ENCODE results near the gene E2F7. TPM values are rescaled to one million over a fixed set of nuclear protein-coding genes. Genes with fewer than 3 reads are reported as not detected.

The E2F7 gene
- total RNA-seq, 1 experiment from 2014 or later = 19.5 TPM

GRCh38 chr12:77019920-77020319 lies 45.4 kb downstream of the E2F7 start:
- intact Hi-C loops (cut with micrococcal nuclease) = loop anchor here (10.0 kb wide), 1 partner anchor 185 kb away; no protein-coding TSS in a partner anchor
- Histone ChIP-seq H3K9me3 (ENCODE audit: control insufficient read depth in 1 of 2, insufficient read depth in 1 of 2, low read depth in 1 of 2, low read length in 2 of 2) (no peaks in the 10 kb centered on the region), H3K9me2 (ENCODE audit: insufficient read depth) (no peaks in the 10 kb centered on the region), H3K9ac (ENCODE audit: low read length) (no peak overlapping the region), H3K4me1 (ENCODE audit: control insufficient read depth in 1 of 2, insufficient read depth in 2 of 2, low read length in 2 of 2) (no peaks in the 10 kb centered on the region), H3K79me2 (ENCODE audit: insufficient read depth, low read length) (no peaks in the 10 kb centered on the region), H3K36me3 (ENCODE audit: control insufficient read depth in 1 of 2, insufficient read depth in 2 of 2, low read length in 2 of 2) (peaks cover 15 to 33% of the 10 kb centered on the region in 2 experiments), H3K4me3 (replicated peaks in 1 of 2; ENCODE audit: low read depth in 1 of 2, low read length in 2 of 2) (no peak overlapping the region), H2AFZ (ENCODE audit: low read depth, low read length, poor library complexity, severe bottlenecking) (no peak overlapping the region), H3K27me3 (ENCODE audit: insufficient read depth, low read length) (no peaks in the 10 kb centered on the region), H4K20me1 (ENCODE audit: insufficient read depth) (no peaks in the 10 kb centered on the region), H3K27ac (ENCODE audit: low read depth, low read length) (no peak overlapping the region), H3K4me2 (ENCODE audit: low read length) (no peak overlapping the region)
- ATAC-seq (no peak), DNase-seq (ENCODE audit: low read depth, low spot score) (no peak)
- BruUV-seq (replicated peaks) = no TSS peak
- ChIA-PET POLR2A (no interaction called here), CTCF (interaction anchor here (3.6 kb wide), 1 partner anchor 10 kb away, joined by 38 read pairs; no protein-coding TSS in a partner anchor), RAD21 (ENCODE audit: low non-redundant PET in 1 of 2, low total read pairs in 2 of 2, uncharacterized antibody in 2 of 2, unreplicated experiment in 2 of 2) (no interaction called here)
- TF ChIP-seq TCF7L2 (IDR thresholded peaks at IDR 0.05; ENCODE audit: borderline replicate concordance, extremely low read depth, insufficient read depth, insufficient read length) (no peak), CEBPB (IDR thresholded peaks at IDR 0.05; ENCODE audit: low read depth) (no peak), ELF1 (IDR thresholded peaks at IDR 0.05; ENCODE audit: borderline replicate concordance, low read depth) (no peak), POLR2AphosphoS5 (IDR thresholded peaks at IDR 0.05; ENCODE audit: low read depth, low read length) (no peak), EZH2phosphoT487 (IDR thresholded peaks at IDR 0.05; ENCODE audit: borderline replicate concordance) (no peak), ZFX (IDR thresholded peaks at IDR 0.05) (no peak), YY1 (IDR thresholded peaks at IDR 0.05; ENCODE audit: extremely low read depth, insufficient replicate concordance, low read depth, low read length) (no peak), CBX3 (IDR thresholded peaks at IDR 0.05; ENCODE audit: low read depth) (no peak), SIN3A (IDR thresholded peaks at IDR 0.05; ENCODE audit: low read depth) (no peak), SP1 (IDR thresholded peaks at IDR 0.05; ENCODE audit: low read depth) (no peak), SRF (IDR thresholded peaks at IDR 0.05; ENCODE audit: low read depth) (no peak), ATF3 (IDR thresholded peaks at IDR 0.05) (no peak)
- TF ChIP-seq, protein P1, sequence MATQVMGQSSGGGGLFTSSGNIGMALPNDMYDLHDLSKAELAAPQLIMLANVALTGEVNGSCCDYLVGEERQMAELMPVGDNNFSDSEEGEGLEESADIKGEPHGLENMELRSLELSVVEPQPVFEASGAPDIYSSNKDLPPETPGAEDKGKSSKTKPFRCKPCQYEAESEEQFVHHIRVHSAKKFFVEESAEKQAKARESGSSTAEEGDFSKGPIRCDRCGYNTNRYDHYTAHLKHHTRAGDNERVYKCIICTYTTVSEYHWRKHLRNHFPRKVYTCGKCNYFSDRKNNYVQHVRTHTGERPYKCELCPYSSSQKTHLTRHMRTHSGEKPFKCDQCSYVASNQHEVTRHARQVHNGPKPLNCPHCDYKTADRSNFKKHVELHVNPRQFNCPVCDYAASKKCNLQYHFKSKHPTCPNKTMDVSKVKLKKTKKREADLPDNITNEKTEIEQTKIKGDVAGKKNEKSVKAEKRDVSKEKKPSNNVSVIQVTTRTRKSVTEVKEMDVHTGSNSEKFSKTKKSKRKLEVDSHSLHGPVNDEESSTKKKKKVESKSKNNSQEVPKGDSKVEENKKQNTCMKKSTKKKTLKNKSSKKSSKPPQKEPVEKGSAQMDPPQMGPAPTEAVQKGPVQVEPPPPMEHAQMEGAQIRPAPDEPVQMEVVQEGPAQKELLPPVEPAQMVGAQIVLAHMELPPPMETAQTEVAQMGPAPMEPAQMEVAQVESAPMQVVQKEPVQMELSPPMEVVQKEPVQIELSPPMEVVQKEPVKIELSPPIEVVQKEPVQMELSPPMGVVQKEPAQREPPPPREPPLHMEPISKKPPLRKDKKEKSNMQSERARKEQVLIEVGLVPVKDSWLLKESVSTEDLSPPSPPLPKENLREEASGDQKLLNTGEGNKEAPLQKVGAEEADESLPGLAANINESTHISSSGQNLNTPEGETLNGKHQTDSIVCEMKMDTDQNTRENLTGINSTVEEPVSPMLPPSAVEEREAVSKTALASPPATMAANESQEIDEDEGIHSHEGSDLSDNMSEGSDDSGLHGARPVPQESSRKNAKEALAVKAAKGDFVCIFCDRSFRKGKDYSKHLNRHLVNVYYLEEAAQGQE (IDR thresholded peaks at IDR 0.05; ENCODE audit: low read depth) = no peak
